ENCODE measurements around the gene HKDC1. TPM values are rescaled to one million over a fixed set of nuclear protein-coding genes. Genes with fewer than 3 reads are reported as not detected.

The HKDC1 gene
- total and polyA plus RNA-seq, 4 donors = 0.53 to 20.0 (median 5.2) TPM

DNA sequence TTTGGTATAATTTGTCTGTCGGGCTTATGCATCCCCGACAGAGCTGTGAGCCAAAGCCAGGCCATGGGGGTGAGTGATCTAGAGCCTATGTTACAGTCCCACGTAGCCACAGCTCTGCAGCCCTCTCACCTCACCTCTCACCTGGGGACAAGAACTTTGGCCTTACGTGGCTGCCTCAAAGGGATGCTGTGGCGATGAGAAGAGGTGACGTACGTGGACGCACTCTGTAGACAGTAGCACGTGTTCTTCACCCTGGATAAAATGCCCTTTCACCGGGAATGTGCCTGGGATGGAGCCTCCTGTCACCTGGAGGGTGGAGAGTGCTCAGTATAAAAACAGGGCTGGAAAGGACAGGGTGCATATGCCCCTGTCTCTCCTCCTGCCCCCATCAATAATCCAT, 5.5 kb downstream of the HKDC1 start:
- no peak for DNase-seq (ENCODE audit: low spot score)
- H3K9me3 ChIP-seq (ENCODE audit: control insufficient read depth in 4 of 4, low read length in 3 of 4) = no peaks in the 10 kb centered on the region
- H3K27ac ChIP-seq (ENCODE audit: low read depth in 1 of 2, low read length in 2 of 2) = no peak overlapping the region
- TF ChIP-seq YY1 (IDR thresholded peaks at IDR 0.05) (no peak), NR2F2 (IDR thresholded peaks at IDR 0.05) (no peak), RXRA (IDR thresholded peaks at IDR 0.05) (no peak), HNF4G (IDR thresholded peaks at IDR 0.05) (no peak), FOXA1 (IDR thresholded peaks at IDR 0.05) (no peak), FOXA2 (IDR thresholded peaks at IDR 0.05) (no peak), SP1 (IDR thresholded peaks at IDR 0.05) (no peak), JUND (IDR thresholded peaks at IDR 0.05) (no peak), RAD21 (IDR thresholded peaks at IDR 0.05) (no peak), TAF1 (conservative IDR thresholded peaks at IDR 0.05) (no peak)
- TF ChIP-seq, protein P1, sequence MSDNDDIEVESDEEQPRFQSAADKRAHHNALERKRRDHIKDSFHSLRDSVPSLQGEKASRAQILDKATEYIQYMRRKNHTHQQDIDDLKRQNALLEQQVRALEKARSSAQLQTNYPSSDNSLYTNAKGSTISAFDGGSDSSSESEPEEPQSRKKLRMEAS (IDR thresholded peaks at IDR 0.05) = no peak
- TF ChIP-seq, protein P2, sequence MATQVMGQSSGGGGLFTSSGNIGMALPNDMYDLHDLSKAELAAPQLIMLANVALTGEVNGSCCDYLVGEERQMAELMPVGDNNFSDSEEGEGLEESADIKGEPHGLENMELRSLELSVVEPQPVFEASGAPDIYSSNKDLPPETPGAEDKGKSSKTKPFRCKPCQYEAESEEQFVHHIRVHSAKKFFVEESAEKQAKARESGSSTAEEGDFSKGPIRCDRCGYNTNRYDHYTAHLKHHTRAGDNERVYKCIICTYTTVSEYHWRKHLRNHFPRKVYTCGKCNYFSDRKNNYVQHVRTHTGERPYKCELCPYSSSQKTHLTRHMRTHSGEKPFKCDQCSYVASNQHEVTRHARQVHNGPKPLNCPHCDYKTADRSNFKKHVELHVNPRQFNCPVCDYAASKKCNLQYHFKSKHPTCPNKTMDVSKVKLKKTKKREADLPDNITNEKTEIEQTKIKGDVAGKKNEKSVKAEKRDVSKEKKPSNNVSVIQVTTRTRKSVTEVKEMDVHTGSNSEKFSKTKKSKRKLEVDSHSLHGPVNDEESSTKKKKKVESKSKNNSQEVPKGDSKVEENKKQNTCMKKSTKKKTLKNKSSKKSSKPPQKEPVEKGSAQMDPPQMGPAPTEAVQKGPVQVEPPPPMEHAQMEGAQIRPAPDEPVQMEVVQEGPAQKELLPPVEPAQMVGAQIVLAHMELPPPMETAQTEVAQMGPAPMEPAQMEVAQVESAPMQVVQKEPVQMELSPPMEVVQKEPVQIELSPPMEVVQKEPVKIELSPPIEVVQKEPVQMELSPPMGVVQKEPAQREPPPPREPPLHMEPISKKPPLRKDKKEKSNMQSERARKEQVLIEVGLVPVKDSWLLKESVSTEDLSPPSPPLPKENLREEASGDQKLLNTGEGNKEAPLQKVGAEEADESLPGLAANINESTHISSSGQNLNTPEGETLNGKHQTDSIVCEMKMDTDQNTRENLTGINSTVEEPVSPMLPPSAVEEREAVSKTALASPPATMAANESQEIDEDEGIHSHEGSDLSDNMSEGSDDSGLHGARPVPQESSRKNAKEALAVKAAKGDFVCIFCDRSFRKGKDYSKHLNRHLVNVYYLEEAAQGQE (IDR thresholded peaks at IDR 0.05) = no peak
- TF ChIP-seq, protein P3, sequence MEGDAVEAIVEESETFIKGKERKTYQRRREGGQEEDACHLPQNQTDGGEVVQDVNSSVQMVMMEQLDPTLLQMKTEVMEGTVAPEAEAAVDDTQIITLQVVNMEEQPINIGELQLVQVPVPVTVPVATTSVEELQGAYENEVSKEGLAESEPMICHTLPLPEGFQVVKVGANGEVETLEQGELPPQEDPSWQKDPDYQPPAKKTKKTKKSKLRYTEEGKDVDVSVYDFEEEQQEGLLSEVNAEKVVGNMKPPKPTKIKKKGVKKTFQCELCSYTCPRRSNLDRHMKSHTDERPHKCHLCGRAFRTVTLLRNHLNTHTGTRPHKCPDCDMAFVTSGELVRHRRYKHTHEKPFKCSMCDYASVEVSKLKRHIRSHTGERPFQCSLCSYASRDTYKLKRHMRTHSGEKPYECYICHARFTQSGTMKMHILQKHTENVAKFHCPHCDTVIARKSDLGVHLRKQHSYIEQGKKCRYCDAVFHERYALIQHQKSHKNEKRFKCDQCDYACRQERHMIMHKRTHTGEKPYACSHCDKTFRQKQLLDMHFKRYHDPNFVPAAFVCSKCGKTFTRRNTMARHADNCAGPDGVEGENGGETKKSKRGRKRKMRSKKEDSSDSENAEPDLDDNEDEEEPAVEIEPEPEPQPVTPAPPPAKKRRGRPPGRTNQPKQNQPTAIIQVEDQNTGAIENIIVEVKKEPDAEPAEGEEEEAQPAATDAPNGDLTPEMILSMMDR (IDR thresholded peaks at IDR 0.05; ENCODE audit: low read depth, low read length, missing input control) = no peak
- TF ChIP-seq, protein P4, sequence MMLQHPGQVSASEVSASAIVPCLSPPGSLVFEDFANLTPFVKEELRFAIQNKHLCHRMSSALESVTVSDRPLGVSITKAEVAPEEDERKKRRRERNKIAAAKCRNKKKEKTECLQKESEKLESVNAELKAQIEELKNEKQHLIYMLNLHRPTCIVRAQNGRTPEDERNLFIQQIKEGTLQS (IDR thresholded peaks at IDR 0.05) = no peak
- H3K4me3 ChIP-seq (ENCODE audit: low read depth in 1 of 3, low read length in 3 of 3) = no peak overlapping the region
- peaks cover 0 to 16% (median 8%) of the 10 kb centered on the region in 4 donors for H3K4me1 ChIP-seq (ENCODE audit: control insufficient read depth in 4 of 4, insufficient read depth in 4 of 4, low read length in 3 of 4)
- 70% methylated on average over 10 of the region's 10 CpGs for WGBS
- H3K9ac ChIP-seq (ENCODE audit: low read depth in 1 of 2, low read length in 2 of 2) = no peak overlapping the region
- H3K27me3 ChIP-seq (ENCODE audit: control insufficient read depth in 4 of 4, insufficient read depth in 4 of 4, low read length in 3 of 4) = peaks cover 0 to 2% (median 0%) of the 10 kb centered on the region in 4 donors
- no peaks in the 10 kb centered on the region for H3K36me3 ChIP-seq (ENCODE audit: control insufficient read depth in 4 of 4, insufficient read depth in 3 of 4, low read depth in 1 of 4, low read length in 3 of 4)

DNA sequence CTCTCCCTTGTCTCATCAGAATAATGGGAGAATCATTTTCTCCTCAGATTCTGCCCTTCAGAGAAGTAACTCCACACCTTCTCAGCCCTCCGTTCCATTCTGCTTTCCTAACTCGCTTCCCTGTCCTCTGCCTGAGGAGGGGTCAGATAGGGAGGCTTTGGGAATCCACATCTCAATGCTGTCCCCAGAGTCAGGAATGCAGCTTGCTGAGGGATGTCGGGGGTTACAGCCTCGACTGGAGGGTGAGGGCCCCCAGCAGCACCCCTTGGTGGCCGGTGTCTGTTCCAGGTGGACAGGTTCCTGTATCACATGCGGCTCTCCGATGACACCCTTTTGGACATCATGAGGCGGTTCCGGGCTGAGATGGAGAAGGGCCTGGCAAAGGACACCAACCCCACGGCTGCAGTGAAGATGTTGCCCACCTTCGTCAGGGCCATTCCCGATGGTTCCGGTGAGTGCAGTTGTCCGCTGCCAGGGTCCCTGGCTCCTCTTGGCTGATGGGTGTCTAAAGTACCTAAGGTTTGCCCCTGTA, 6.9 kb downstream of the HKDC1 start:
- WGBS = 79% methylated on average over 14 of the region's 14 CpGs

More for the DNA sequence above, 6.9 kb downstream of the HKDC1 start:
- no peaks in the 10 kb centered on the region for H3K9me3 ChIP-seq (ENCODE audit: control insufficient read depth in 4 of 4, low read length in 3 of 4)
- no peak overlapping the region for H3K27ac ChIP-seq (ENCODE audit: low read depth in 1 of 2, low read length in 2 of 2)
- TF ChIP-seq, protein P5, sequence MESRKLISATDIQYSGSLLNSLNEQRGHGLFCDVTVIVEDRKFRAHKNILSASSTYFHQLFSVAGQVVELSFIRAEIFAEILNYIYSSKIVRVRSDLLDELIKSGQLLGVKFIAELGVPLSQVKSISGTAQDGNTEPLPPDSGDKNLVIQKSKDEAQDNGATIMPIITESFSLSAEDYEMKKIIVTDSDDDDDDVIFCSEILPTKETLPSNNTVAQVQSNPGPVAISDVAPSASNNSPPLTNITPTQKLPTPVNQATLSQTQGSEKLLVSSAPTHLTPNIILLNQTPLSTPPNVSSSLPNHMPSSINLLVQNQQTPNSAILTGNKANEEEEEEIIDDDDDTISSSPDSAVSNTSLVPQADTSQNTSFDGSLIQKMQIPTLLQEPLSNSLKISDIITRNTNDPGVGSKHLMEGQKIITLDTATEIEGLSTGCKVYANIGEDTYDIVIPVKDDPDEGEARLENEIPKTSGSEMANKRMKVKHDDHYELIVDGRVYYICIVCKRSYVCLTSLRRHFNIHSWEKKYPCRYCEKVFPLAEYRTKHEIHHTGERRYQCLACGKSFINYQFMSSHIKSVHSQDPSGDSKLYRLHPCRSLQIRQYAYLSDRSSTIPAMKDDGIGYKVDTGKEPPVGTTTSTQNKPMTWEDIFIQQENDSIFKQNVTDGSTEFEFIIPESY (IDR thresholded peaks at IDR 0.05) = no peak
- TF ChIP-seq HNF4G (IDR thresholded peaks at IDR 0.05) (no peak), HNF4A (conservative IDR thresholded peaks at IDR 0.05) (no peak), TAF1 (conservative IDR thresholded peaks at IDR 0.05) (no peak), SP1 (IDR thresholded peaks at IDR 0.05) (no peak)
- TF ChIP-seq, protein P1 (IDR thresholded peaks at IDR 0.05) = no peak
- no peak for DNase-seq (ENCODE audit: low spot score)
- no peaks in the 10 kb centered on the region for H3K36me3 ChIP-seq (ENCODE audit: control insufficient read depth in 4 of 4, insufficient read depth in 3 of 4, low read depth in 1 of 4, low read length in 3 of 4)
- no peak overlapping the region for H3K9ac ChIP-seq (ENCODE audit: low read depth in 1 of 2, low read length in 2 of 2)
- H3K4me3 ChIP-seq (ENCODE audit: low read depth in 1 of 3, low read length in 3 of 3) = no peak overlapping the region
- H3K4me1 ChIP-seq (ENCODE audit: control insufficient read depth in 4 of 4, insufficient read depth in 4 of 4, low read length in 3 of 4) = peaks cover 0 to 16% (median 8%) of the 10 kb centered on the region in 4 donors
- H3K27me3 ChIP-seq (ENCODE audit: control insufficient read depth in 4 of 4, insufficient read depth in 4 of 4, low read length in 3 of 4) = no peaks in the 10 kb centered on the region
